Activated gamma-delta T cell (primary cell): Measurements from ENCODE around the gene BEND2.

Experiments
- DNase-seq: peaks from one replicate; lab custom pipeline; 2025; lab: John Stamatoyannopoulos, UW

The BEND2 gene

DNA sequence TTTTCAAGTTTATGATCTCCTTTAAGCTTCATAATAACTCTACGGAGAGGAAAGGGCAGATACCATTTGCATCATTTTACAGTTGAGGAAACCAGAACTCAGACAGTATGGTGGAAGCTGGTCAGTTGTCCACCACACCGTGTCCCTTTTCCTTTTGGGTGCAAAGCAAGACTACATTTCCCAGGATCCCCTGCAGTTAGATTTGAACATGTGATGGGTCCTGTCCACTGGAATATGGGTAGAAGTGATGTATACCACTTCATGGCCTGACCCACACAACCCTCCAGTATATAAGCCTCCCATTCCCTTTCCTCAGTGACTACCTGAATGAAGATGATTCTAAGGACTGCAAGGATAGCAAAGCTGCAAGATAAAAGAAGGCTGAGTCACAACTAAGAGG lies 74.7 kb downstream of the BEND2 start:
- no peak for DNase-seq

DNA sequence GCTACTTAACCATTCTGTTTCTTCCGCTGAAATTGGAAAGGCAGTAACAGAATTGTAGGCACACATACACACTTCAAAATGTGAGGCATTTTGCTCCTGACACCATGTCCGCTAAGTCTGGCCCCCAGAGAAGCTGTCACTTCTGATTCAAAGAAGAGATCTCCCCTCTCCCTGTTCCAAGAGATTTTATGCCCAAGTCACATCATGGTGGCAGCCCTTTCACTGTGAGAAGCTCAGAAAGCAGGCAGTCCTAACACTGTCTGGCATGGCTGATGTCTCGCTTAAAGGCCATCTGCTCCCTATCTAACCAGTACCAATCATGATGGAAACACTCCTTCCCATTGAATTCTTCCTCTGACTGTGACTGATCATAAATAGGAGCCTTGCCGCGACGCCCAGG lies 83.9 kb downstream of the BEND2 start:
- no peak for DNase-seq

GRCh38 chrX:18133605-18134004 lies 87.1 kb downstream of the BEND2 start:
- no peak for DNase-seq

- no peak for DNase-seq
Measured at GRCh38 chrX:18129690-18130089, 91.0 kb downstream of the BEND2 start.

- DNase-seq = no peak
Measured at GRCh38 chrX:18126971-18127370, 93.7 kb downstream of the BEND2 start.

GRCh38 chrX:18119856-18120255 lies 100.8 kb downstream of the BEND2 start:
- DNase-seq = no peak
